ENCODE results near the gene TMEM178B. TPM values are rescaled to one million over a fixed set of nuclear protein-coding genes. Genes with fewer than 3 reads are reported as not detected.

Gene TMEM178B
- total and polyA plus RNA-seq, 12 donors = 1.2 to 54.6 (median 25.7) TPM

- DNase-seq = no peak
- no peak for TF ChIP-seq CTCF (IDR thresholded peaks at IDR 0.05)
- Histone ChIP-seq H3K4me3 (no peak overlapping the region), H3K9me3 (no peaks in the 10 kb centered on the region), H3K36me3 (no peaks in the 10 kb centered on the region), H3K27me3 (no peaks in the 10 kb centered on the region), H3K27ac (no peak overlapping the region), H3K4me1 (no peaks in the 10 kb centered on the region)
- no peak for ATAC-seq
- WGBS, 2 donors = 87 to 88% methylated on average over 6 of the region's 6 CpGs
- intact Hi-C loops (cut with DNase I) = no loop called here
Observed at GRCh38 chr7:141451232-141451631, 377.4 kb downstream of the TMEM178B start.

DNA sequence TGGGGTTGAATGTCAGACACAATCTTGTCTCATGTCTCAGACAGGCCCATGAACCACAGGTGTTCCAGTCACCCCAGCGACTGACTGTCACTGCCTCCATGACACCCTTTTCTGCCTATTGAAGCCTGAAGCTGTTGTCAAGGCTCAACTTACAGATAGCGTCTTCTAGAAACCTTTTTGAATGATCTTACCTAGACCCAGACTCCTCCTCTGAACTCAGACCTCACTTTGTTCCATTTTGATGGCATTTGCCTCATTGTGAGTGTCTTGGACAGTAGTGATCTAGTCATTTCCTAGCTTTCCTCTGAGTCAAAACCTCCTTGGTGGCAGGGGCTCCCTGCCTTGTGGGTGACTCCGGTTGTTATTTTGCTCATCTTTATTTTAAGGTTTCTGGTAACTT lies 379.0 kb downstream of the TMEM178B start:
- TF ChIP-seq CTCF (IDR thresholded peaks at IDR 0.05) = no peak
- WGBS, 2 donors = 82 to 88% methylated on average over 3 of the region's 3 CpGs
- intact Hi-C loops (cut with DNase I) = no loop called here

DNA sequence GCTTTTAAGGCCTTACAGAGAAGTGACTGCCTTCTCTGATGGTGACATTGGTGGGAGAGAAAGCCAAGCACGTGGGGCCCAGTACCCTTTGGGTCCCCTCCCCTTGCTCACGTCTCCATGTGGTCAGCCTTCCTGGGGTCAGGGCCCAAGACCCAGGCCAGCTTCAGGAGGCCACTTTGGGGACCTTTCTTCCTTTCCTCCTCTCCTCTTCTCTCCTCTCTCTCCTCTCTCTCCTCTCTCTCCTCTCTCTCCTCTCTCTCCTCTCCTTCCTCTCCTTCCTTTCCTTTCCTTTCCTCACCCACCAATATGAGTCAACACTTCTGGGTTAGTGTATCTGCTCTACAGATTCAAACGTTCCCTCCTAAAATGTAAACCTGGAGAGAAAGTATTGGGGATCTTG lies 380.5 kb downstream of the TMEM178B start:
- H3K9me3 ChIP-seq = no peaks in the 10 kb centered on the region
- no peak overlapping the region for H3K4me3 ChIP-seq
- no peak overlapping the region for H3K27ac ChIP-seq
- no peaks in the 10 kb centered on the region for H3K36me3 ChIP-seq
- intact Hi-C loops (cut with DNase I) = no loop called here
- no peak for TF ChIP-seq CTCF (IDR thresholded peaks at IDR 0.05)
- DNase-seq (no peak), ATAC-seq (no peak)
- no peaks in the 10 kb centered on the region for H3K4me1 ChIP-seq
- WGBS, 2 donors = 67 to 69% methylated on average over 3 of the region's 3 CpGs
- H3K27me3 ChIP-seq = no peaks in the 10 kb centered on the region

More for the DNA sequence above, 379.0 kb downstream of the TMEM178B start:
- H3K36me3 ChIP-seq = no peaks in the 10 kb centered on the region
- H3K4me1 ChIP-seq = no peaks in the 10 kb centered on the region
- H3K9me3 ChIP-seq = no peaks in the 10 kb centered on the region
- ATAC-seq (no peak), DNase-seq (no peak)
- no peaks in the 10 kb centered on the region for H3K27me3 ChIP-seq
- no peak overlapping the region for H3K27ac ChIP-seq
- H3K4me3 ChIP-seq = no peak overlapping the region

GRCh38 chr7:141455723-141456122 lies 381.9 kb downstream of the TMEM178B start:
- DNase-seq = no peak

More at GRCh38 chr7:141455723-141456122, 381.9 kb downstream of the TMEM178B start:
- TF ChIP-seq CTCF (IDR thresholded peaks at IDR 0.05) = no peak
- no peaks in the 10 kb centered on the region for H3K36me3 ChIP-seq
- H3K27me3 ChIP-seq = no peaks in the 10 kb centered on the region
- H3K9me3 ChIP-seq = no peaks in the 10 kb centered on the region
- ATAC-seq = no peak
- no peak overlapping the region for H3K4me3 ChIP-seq
- H3K4me1 ChIP-seq = peaks cover 0 to 4% (median under 1%) of the 10 kb centered on the region in 9 donors
- 70 to 81% methylated on average over 1 of the region's 1 CpG for WGBS, 2 donors
- intact Hi-C loops (cut with DNase I) = no loop called here
- no peak overlapping the region for H3K27ac ChIP-seq
